T1000 (cell line): ENCODE measurements around the gene SLC6A2.
"Not testable (repeated sequence)": the region's sequence is repeated elsewhere in the genome, so short reads cannot be mapped to it uniquely, and the experiment has no call there.

Experiments used
- DNase-seq: peaks from one replicate; lab custom pipeline; 2025; ENCODE audit warnings: mixed read lengths; lab: John Stamatoyannopoulos, UW

Gene SLC6A2

DNA sequence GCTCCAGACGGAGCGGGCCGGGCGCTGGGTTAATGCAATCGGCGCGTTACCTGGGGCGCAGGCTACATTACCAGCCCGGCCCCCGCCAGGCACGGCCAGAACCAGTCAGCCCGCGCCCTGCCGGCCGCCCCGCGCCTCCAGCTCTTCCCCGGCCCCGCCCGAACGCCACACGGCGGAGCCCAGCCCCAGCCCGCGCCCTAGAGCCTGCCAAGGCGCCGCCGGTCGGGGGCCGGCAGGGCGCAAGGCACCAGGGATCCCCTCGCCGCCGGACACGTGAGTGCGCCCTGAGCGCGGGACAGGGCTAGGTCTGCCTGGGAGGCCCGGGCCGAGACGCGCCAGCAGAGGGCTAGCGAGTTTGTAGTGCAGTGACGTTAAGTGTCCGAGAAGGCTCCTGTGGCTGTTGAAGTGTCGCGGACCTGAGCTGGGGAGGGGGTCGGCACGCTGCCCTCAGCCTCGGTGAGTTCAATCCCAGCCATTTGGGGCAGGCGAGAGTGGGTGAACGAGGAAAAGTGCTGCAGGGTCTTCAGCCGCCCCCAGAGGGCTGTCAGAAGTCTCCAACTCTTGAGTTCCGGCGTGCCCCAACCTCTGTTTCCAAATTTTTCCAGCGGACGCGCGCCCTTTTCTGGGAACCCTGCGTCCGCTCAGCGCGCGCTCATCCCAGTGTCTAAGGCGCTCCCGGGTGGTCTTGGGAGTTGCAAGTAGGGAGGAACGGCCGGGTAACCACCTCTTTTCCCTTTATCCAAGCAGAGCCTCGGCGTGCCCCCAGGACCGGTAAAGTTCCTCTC, at the start of gene SLC6A2:
SLC6A2 (plus strand) TSS at position 92 of the 785 bp plus-strand sequence. CDS start 707 bp downstream, outside the sequence.
- no peak for DNase-seq

DNA sequence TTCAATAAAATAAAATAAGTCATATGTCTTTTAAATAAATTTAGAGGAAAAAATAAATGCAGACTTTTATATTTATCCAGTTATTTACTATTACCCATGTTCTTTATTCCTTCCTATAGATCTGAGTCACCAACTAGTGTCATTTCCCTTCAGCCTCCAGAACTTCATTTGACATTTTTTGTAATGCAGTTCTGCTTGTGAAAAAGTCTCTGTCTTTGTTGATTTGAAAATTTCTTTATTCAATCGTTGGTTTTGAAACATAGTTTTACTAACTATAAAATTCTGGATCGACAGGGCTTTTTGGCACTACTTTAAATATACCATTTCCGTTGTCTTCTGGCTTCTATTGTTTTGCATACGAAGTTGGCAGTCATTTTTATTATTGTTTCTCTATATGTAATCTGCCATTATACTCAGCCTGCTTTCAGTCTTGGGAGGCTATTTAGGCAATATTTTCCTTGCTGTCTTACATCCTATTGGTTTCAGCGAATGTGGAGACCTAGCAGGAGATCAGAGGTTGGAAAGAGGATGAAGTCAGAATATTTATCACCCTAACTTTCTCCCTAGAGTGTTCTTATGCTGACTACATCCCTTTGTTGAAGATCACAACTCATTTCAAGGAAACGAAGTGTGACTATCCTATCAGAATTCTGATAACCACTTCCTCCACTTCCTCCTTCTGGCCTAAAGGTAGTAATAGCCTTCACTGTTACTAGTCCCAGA, 42.0 kb upstream of the SLC6A2 start:
- no peak for DNase-seq

DNA sequence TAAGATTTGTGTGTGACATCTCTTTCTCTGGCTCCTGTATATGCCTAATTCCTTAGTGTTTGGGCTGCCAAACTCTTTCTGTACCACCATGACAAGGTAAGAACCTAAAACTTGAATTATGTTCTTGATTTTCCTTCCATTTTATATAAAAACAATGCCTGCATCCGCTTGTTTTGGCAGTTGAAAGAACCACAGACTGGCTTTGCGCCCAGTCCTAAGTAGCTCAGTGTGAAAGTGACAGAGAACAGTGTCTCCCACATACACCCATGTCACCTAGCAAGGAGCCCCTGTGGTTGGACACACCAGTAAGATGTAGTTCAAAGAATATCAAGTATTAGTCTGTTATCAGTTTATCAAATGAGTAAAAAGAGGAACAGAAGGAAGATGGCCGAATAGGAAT, 40.7 kb upstream of the SLC6A2 start:
- no peak for DNase-seq

DNA sequence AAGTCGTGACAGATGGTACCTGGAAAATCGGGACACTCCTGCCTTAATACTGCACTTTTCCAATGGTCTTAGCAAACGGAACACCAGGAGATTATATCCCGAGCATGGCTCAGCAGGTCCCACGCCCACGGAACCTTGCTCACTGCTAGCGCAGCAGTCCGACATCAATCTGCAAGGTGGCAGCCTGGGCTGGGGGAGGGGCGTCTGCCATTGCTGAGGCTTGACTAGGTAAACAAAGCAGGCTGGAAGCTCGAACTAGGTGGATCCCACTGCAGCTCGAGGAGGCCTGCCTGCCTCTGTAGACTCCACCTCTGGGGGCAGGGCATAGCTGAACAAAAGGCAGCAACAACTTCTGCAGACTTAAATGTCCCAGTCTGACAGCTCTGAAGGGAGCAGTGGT, 40.1 kb upstream of the SLC6A2 start:
- not testable (repeated sequence) for DNase-seq

DNA sequence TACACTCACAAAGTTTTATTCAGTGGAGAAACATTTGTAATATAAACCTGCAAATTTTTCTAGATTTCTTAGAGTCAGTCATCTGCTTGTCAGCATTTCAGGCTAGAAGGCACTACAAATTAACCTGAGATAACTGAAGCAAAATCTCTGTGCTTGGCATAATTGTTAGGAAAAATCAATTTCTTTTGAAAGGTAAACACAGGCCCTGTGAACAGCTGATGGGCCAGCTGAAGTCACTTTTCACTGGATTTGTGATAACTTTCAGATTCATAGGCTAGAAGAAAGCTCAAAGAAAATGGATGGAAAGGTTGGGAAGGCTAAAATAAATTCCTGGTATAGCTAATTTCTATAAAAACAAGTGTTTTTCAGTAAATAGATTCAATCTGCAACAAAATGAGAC, 34.0 kb upstream of the SLC6A2 start:
- no peak for DNase-seq

DNA sequence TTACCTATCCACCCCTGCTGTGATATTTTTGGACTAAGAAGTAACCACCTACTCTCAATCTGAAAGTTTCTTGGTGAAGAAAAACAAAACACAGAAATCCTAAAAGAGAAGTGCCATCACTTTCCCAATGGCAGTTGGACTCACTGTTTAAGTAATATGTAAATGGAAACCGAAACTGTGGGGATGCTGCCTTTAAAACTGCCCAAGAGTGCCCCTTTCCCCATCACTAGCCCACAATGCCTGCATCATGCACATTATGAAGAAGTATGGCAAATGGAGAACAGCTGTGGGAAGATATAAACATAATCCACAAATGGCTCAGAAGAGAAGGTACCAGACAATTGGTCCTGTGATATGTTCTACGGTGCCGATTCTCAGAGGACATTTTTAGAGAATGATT, 33.5 kb upstream of the SLC6A2 start:
- DNase-seq: no peak

DNA sequence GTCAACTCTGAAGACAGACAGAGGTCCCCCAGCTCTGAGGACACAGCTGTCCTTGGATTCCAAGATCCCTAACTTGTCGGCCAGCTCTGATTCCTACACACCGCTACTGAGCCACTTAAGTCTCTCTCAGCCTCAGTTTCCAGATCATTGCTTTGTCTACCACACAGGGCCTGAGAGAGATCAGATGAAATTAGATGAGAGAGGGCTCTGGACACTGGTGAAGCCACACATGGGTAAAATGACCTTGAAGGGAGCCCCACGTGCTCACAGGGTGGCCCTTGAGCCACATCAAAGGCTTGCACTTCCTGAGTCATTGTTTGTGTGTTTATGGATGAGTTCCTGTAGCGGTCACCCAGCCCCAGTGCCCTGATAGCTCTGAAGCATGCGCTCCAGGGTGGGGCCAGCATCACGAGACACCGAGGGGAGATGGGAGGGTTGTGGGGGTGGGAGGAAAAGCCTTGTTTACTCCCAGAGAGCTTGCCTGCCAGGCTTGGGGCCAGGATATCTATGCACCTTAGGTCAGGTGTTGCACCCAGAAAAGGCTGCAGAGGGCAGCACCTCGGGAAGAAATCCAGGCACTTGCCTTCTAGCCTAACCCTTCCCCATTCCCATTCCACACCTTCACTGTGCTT, 32.7 kb upstream of the SLC6A2 start:
- DNase-seq: peak; percentile 48

DNA sequence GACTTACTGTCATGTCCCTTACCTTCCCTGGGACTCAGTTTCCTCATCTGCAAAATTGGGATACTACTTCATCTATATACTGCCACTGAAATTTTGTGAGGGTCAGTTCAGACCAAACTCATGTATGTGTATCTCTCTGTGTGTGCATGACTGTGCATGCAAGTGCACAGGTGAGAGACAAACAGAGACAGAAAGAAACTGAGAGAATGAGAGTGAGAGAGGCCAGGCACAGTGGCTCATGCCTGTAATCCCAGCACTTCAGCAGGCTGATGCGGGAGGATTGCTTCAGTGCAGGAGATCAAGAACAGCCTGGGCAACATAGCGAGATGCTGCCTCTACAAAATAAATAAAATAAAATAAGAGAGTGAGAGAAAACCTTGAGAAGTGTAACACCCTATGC, 32.1 kb upstream of the SLC6A2 start:
- DNase-seq: no peak

DNA sequence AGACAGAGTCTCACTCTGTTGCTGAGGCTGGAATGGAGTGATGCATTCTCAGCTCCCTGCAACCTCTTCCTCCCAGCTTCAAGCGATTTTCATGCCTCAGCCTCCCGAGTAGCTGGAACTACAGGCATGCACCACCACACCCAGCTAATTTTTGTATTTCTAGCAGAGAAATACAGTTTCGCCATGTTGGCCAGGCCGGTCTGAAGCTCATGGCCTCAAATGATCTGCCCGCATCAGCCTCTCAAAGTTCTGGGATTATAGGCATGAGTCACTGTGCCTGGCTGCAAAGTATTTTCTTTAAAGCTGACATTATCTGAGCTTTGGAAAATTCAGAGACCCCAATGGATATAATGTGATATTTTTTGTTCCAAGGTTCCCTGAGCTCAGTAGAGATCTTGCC, 31.1 kb upstream of the SLC6A2 start:
- DNase-seq: no peak

DNA sequence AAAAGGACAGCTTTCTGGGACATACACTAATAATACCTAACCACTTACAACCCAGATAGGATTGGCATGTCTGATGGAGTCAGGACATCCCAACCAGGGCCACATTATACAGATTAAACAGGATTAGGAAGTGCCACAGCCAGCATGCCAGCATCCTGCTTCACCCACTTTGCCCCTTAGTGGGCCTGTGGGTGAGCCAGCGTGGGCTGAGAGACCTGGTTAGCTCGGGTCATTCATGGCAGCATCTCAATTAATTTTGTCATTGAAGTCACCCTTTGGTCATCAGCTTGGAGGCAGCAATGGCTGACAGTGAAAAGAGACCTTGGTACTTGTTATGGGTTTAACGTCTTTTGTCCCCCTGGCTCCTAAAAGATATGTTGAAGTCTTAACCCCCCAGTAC, 29.9 kb upstream of the SLC6A2 start:
- no peak for DNase-seq

DNA sequence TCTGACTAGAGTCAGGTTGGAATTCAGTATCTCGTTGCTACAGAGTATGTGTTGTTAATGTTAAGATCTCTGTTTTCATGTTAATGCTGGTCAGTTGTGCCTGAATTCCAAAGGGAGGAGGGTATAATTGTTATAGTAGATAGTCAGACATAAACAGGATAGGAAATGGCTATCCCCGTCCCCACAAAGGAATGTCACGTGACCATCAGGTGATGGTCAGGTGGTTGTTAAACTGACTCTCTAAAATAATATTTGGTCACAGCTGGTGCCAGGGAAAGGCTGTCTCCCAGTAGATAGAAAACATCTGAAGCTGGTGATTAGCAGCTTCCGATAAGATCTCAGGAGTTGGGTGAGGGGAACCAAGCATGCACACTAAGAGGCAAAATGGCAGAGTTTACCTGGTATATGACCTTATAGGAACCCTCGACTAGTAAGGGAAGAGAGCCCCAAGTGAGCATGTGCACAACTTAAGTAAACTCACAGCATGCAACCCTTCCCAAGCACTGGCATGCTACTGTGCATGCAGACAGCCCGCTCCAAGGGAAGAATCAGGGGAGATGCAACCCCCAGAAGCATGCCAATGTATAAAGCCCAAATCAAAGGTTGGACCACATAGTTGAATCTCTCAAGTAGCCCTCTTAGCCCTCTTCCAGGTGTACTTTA, 27.4 kb upstream of the SLC6A2 start:
- no peak for DNase-seq

DNA sequence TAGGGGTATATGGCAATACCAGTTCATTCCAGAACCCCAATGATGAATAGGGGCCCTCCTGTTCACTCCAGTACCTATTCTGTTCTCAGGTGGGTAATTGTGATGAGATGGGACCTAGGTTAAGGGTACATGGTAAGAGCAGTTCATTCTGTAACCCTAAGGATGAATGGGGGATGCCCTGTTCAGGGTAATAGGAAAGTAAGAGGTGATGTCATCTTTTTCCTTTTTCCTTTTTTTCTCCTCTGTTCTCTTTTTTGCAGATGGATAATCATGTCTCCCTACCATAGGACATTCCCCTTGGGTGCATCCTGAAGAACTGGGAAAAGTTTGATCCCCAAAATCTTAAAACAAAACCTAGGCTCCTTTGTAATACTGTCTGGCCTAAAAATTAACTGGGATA, 25.0 kb upstream of the SLC6A2 start:
- DNase-seq: no peak

DNA sequence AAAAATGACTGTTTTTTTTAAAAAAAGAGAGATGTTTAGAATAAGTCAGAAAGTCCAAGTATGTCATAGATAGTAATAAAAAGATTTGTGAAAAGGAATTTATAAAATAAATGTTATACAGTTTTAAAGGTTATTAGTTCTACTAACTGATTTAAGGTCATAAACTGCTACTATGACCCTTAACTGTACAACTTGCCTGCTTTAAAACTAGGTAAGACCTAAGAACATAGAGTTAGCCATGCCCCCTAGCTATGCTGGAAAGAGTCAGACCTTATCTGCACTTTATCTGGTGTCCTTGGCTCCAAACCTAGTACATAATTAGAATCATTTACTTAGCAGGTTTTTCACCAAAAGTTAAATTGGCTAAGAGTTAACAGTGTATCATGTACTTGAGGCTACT, 23.5 kb upstream of the SLC6A2 start:
- DNase-seq: no peak

DNA sequence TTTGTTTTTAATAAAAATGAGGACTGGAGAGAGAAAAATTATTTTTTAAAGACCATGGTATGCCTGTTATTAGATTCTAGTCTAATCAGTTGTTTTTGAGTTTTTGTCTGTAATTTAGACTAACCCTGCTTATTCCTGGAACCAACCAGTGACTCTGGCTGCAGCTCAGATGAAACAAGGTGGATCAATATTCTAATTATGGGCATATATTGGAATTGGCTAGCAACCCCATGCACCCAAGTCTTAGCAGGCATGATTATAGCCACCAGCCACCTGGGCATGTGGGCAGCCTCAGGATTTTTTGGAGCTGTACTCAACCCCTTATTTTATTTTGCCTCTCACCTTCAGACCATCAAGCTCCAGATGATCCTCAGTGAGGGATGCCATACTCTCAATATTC, 21.6 kb upstream of the SLC6A2 start:
- DNase-seq: no peak

DNA sequence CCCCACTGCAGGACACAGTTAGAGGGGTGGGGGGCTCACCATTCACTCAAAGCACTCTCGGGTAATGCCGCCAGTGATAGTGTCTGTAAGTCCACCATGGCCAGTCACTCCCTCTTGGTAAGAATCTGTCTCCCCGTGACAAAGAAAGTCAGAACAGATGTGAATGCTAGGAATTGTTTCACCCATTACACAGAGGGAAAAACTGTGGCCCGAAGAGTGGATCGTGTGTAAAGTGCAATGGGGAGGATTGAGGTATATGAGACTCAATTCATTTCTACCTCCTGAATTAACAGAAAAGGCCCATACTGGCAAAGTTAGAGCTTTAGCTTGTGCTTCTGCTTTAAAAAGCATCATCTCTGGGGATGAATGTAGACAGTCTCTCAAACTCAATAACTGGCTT, 17.5 kb upstream of the SLC6A2 start:
- no peak for DNase-seq

DNA sequence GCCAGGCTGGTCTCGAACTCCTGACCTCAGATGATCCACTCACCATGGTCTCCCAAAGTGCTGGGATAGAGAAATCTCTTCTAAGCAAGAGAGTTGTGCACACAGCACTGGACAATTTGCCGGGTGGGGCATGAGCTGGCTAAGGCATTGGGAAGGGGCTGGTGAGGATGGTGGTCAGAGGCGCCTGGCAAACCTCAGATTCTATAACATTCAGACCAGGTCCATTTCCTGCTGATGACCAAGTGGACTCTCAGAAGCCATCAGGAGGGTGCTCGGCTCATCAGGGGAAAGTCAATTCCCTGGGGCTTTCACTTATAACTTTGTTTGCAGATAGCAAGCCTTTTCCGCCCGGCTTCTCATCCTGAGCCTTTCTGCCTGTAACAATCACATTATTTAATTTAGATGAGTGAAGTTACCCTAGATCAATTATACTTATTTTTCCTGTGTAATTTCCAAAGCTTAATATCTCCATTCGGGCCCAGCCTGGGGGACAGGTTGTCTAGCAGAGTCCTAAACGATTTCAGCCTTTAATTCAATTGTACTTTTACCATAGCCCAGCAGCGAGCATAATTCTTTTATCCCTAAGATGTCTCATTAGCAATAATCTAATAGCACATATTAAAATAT, 15.0 kb upstream of the SLC6A2 start:
- no peak for DNase-seq

DNA sequence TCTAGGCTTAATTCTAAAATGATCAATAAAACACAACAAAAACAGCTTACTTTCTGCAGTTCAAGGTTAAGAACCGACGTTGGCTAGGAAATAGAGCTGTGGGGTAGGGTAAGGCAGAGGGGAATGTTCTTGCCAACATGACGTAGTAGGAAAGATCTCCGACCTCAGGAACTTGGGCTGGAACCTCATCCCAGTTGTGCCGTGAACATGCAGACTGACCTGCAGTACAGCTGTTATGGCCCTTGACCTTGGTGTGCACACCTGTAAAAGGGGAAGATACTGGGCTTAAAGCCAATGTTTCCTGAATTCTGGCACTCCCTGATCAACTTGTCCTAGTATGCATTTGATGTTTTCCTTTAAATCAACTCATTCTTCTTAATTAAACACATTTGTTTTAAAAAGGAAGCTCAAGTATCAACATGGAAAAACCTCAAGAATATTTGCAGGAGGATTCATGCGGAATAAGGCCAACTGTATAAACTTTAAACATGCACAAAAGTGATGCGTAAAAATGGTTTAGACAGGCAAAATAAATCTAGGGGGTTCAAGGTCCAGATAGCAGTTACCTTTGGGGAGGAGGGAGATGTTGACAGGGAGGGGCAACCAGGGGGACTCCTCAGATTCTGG, 14.2 kb upstream of the SLC6A2 start:
- no peak for DNase-seq

DNA sequence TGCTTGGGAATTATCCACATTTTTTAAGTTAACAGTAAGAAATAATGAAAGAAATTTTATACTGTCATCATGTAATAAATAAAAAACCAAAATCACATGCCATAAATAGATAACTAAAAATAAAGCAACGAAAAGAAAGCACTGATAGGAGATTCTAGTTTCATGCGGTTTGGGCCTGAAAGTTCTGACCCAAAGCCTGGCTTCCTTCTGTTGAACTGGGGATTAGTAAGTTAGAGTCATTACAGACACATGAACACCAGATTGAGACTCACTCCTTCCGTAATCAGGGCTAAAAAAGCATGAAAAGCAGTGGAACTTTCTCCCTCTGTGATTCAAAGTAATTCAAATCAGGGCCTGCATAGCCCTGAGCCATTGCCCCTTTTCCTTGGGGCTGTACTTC, 13.2 kb upstream of the SLC6A2 start:
- no peak for DNase-seq

DNA sequence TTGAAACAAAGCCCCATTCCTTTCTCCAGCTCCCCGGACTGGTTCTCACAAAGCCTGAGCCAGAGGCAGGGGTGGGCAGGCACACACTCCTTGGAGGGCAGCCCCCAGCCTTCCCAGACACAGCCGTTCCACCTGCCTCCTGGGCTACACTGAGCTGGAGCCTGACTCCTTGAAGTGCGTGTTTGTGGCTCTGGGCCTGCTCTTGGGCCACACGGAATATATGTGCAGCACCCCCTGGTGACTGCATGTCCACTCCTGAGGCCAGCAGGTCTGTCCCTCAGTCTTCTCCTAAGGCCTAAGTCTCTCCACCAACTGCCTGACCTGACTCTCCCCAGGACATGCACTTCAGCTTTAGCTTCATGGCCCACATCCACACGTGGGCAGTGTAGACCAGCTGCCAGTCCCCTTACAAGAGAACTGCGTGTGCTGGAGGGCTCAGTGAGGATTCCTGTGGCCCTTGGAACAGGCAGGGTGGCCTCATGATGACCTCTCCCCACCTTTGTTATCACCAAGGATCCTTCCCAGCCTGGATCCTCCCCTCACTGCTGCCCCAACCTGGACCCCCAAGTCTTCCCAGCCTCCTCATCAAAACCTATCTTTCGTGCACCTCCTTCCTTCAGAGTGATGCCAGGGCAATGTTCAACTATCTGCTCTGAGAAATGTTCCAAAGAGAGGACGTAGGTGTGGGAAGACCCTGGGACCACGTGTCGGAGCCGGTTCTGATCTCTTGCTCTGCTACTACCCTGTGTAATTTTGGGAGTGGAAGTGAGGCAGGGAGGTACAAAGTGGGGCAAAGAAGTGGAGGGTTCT, 12.4 kb upstream of the SLC6A2 start:
- DNase-seq: no peak

DNA sequence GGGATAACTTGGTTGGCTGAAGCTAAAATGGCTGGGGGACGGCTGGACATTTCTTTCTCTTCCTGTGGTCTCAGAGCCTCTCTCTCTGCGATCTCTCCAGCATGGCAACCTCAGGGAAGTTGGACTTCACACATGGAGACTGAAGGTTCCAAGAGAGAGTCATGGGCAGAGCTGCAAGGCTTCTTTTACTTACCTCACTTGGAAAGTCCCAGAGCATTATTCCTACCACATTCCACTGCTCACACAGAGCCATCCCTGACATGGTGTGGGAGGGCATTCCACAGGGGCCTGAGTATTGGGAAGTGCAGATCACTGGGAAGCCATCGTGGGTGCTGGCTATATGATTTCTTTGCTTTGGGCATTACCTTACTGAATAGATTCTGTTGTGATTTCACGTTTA, 9.8 kb upstream of the SLC6A2 start:
- no peak for DNase-seq

DNA sequence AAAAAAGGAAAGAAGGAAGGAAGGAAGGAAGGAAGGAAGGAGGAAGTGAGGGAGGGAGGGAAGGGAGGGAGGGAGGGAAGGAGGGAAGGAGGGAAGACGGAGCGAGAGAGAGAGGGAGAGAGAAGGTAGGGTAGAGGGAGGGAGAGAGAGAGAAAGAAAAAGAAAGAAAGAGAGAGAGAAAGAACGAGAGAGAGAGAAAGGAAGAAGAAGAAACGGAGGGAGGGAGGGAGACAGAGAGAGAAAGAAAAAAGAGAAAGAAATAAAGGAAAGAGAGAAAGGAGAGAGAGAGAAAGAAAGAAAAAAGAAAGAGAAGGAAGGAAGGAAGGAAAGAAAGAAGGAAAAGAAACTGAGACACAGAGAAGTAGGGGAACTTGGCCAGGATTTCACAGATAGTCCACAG, 8.4 kb upstream of the SLC6A2 start:
- DNase-seq: no peak
